ENCODE measurements around the gene RELA.

Gene RELA

GRCh38 chr11:65658174-65659021 lies 4.3 kb downstream of the RELA start:
- TF ChIP-seq POLR2AphosphoS5 (IDR thresholded peaks at IDR 0.05; ENCODE audit: low read depth) (no peak), CTCF (IDR thresholded peaks at IDR 0.05; ENCODE audit: insufficient read depth, low read length) (no peak), SPI1 (IDR thresholded peaks at IDR 0.05; ENCODE audit: borderline replicate concordance, low read depth) (no peak), GABPA (IDR thresholded peaks at IDR 0.05; ENCODE audit: low read depth) (no peak)
- TF ChIP-seq, protein P1, sequence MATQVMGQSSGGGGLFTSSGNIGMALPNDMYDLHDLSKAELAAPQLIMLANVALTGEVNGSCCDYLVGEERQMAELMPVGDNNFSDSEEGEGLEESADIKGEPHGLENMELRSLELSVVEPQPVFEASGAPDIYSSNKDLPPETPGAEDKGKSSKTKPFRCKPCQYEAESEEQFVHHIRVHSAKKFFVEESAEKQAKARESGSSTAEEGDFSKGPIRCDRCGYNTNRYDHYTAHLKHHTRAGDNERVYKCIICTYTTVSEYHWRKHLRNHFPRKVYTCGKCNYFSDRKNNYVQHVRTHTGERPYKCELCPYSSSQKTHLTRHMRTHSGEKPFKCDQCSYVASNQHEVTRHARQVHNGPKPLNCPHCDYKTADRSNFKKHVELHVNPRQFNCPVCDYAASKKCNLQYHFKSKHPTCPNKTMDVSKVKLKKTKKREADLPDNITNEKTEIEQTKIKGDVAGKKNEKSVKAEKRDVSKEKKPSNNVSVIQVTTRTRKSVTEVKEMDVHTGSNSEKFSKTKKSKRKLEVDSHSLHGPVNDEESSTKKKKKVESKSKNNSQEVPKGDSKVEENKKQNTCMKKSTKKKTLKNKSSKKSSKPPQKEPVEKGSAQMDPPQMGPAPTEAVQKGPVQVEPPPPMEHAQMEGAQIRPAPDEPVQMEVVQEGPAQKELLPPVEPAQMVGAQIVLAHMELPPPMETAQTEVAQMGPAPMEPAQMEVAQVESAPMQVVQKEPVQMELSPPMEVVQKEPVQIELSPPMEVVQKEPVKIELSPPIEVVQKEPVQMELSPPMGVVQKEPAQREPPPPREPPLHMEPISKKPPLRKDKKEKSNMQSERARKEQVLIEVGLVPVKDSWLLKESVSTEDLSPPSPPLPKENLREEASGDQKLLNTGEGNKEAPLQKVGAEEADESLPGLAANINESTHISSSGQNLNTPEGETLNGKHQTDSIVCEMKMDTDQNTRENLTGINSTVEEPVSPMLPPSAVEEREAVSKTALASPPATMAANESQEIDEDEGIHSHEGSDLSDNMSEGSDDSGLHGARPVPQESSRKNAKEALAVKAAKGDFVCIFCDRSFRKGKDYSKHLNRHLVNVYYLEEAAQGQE (IDR thresholded peaks at IDR 0.05; ENCODE audit: insufficient replicate concordance, low read depth), result no peak
- H3K4me3 ChIP-seq (replicated peaks; ENCODE audit: insufficient read depth, low read length), result no peak overlapping the region
- no peak overlapping the region for H3K27ac ChIP-seq (replicated peaks)
- no peak for DNase-seq (ENCODE audit: low read depth in 1 of 2, low spot score in 1 of 2)
- H3K27me3 ChIP-seq (ENCODE audit: insufficient read depth, poor library complexity, severe bottlenecking), result no peaks in the 10 kb centered on the region

DNA sequence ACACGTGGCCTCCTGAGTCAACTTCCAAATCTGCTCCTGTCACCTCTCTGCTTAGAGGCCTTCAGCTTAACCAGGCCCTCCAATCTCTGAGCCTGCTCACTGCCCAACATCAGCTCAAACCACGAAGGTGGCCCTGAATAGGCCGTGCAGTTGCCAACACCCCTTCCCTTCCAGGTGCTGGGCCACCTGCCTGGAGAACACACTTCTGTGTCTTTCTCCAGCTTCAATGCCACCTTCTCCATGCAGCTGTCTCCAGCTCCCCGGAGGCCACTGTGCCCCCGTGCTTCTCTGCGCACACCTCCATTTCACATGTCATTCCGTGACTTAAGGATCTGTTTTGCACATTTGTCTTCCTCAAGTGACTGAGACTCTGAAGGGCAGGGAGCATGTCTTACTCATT lies 5.3 kb downstream of the RELA start:
- Histone ChIP-seq H3K4me3 (replicated peaks; ENCODE audit: insufficient read depth, low read length) (no peak overlapping the region), H3K27me3 (ENCODE audit: insufficient read depth, poor library complexity, severe bottlenecking) (no peaks in the 10 kb centered on the region), H3K27ac (replicated peaks) (no peak overlapping the region)
- TF ChIP-seq GABPA (IDR thresholded peaks at IDR 0.05; ENCODE audit: low read depth) (no peak), CTCF (IDR thresholded peaks at IDR 0.05; ENCODE audit: insufficient read depth, low read length) (no peak), SPI1 (IDR thresholded peaks at IDR 0.05; ENCODE audit: borderline replicate concordance, low read depth) (no peak), POLR2AphosphoS5 (IDR thresholded peaks at IDR 0.05; ENCODE audit: low read depth) (no peak)
- TF ChIP-seq, protein P1 (IDR thresholded peaks at IDR 0.05; ENCODE audit: insufficient replicate concordance, low read depth), result no peak
- no peak for DNase-seq (ENCODE audit: low read depth in 1 of 2, low spot score in 1 of 2)

- DNase-seq (ENCODE audit: low read depth in 1 of 2, low spot score in 1 of 2), result no peak
- H3K27ac ChIP-seq (replicated peaks), result no peak overlapping the region
- no peak overlapping the region for H3K4me3 ChIP-seq (replicated peaks; ENCODE audit: insufficient read depth, low read length)
- H3K27me3 ChIP-seq (ENCODE audit: insufficient read depth, poor library complexity, severe bottlenecking), result no peaks in the 10 kb centered on the region
- TF ChIP-seq GABPA (IDR thresholded peaks at IDR 0.05; ENCODE audit: low read depth) (no peak), POLR2AphosphoS5 (IDR thresholded peaks at IDR 0.05; ENCODE audit: low read depth) (no peak), CTCF (IDR thresholded peaks at IDR 0.05; ENCODE audit: insufficient read depth, low read length) (no peak), SPI1 (IDR thresholded peaks at IDR 0.05; ENCODE audit: borderline replicate concordance, low read depth) (no peak)
- TF ChIP-seq, protein P1 (IDR thresholded peaks at IDR 0.05; ENCODE audit: insufficient replicate concordance, low read depth), result no peak
Measured at GRCh38 chr11:65655570-65656332, 7.0 kb downstream of the RELA start.

Data from HL-60 (cell line).